ENCODE data around the gene KIAA1614.
"Not testable (repeated sequence)": the region's sequence is repeated elsewhere in the genome, so short reads cannot be mapped to it uniquely, and the experiment has no call there.

The KIAA1614 gene

DNA sequence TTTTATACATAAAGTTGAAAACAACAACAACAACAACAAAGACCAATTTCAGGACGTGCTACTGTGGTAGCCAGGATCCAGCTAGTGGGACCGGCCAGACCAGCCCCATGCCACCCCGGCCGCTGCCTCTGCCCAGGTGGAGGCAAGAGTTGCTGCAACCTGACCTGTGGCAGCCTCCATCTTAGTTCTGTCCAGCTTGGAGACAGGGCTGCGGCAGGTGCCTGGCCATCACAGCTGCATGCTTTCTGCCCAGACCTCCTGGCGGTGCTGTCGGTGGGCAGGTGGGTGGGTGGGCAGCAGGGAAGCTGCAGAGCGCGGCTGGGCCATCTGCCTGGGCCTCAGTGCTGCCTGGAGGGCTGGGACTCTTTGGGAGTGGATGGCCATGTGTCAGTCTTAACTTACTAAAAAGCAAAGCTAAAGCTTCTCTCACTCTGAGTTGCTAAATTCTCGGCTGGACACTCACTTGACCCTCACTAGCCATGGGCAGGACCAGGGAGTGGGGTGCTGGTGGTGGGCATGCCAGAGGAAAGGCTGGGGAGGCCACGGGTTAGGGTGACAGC, 38.6 kb downstream of the KIAA1614 start:
- intact Hi-C loops (cut with DNase I): no loop called here

DNA sequence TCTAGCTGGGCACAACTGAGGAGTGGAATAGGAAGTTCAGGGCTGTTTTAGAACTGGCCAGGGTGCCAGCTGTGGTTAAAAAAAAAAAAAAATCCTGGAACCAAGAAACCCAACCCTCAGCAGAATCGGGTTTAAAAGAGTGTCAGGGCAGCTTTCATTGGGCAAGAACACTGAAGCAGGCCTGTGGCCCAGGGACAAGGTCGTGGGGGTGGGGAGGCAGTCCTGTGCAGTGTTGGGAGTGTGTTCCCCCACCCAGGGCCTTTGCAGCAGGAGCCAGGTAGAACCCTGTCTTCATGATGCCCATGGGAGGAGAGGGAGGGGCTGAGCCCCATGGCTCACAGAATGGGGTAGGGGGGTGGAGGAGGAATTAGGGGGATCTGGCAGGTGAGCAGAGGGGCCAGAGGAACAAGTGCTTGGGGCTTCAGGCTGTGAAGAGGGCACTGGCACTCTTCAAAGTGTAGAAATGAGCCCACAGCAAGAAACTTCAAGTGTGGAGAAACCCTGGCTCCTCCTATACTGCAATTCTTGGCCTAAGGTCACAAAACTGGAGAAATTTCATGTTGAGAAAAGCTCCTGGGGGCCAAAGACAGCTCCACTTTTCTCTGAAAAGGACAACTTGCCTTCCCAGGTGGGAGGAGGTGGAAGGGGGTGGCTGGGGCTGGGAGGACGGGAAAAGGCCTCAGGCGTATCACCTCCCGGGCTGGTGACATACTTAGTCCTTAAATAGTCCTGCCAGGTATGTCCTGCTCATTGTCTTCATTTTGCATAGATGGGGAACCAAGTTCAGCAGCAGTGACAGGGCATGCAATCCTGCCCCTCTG, 39.3 kb downstream of the KIAA1614 start:
- DNase-seq: no peak
- intact Hi-C loops (cut with DNase I): no loop called here

More for the DNA sequence above, 38.6 kb downstream of the KIAA1614 start:
- DNase-seq: no peak

DNA sequence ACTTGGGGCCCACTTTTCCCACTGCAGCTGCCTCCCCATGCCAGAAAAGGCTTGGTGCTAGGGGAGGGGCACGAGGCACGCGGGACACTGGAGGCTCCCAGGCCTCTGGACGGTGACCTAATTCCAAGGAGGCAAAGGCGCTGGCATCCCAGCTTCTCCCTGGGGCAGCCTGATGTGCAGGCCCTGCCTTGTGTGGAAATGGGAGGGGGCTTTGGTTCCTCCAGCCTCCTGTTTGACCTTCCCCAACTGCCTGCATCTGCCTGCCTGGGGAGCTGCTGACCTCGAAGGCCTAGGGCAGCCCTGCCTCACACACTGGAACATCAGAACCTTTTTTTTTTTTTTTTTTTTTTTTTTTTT, 39.9 kb downstream of the KIAA1614 start:
- intact Hi-C loops (cut with DNase I): no loop called here
- no peak for DNase-seq

DNA sequence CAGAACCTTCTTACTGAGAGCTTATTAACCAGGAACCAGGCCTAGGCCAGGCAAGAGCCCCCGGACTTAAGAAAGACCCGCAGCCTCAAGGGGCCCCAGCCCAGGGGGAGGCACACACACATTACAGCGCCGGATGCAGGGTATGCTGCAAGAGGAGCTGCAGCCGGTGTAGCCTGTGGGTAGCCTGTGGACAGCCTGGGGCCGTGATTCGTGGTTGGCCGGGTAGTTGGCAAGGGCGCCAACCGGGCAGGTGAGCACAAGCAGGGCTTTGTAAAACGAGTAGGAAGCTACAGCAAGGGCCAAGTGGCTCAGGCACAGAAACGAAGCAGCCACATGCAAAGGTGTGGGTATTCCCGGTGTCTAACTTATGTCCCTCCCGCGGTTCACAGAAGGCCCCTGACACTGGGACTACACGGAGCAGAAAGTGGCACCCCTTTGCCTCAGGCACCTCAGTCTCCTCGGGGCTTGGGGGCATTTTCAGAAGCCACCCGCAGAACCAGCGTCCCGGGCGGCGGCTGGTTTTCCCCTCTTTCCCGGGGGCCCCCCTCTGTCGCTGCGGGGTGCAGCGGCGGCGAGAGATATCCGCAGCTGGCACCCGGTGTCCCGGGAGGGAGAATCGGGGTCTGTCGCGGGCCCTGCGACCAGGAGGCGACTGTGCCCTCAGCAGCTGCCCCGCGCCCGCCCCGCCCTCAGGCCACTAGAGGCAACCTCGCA, 40.8 kb downstream of the KIAA1614 start:
- intact Hi-C loops (cut with DNase I): no loop called here
- DNase-seq: peak in 3 of 42 donors; percentile 18 to 19 (median 19)

DNA sequence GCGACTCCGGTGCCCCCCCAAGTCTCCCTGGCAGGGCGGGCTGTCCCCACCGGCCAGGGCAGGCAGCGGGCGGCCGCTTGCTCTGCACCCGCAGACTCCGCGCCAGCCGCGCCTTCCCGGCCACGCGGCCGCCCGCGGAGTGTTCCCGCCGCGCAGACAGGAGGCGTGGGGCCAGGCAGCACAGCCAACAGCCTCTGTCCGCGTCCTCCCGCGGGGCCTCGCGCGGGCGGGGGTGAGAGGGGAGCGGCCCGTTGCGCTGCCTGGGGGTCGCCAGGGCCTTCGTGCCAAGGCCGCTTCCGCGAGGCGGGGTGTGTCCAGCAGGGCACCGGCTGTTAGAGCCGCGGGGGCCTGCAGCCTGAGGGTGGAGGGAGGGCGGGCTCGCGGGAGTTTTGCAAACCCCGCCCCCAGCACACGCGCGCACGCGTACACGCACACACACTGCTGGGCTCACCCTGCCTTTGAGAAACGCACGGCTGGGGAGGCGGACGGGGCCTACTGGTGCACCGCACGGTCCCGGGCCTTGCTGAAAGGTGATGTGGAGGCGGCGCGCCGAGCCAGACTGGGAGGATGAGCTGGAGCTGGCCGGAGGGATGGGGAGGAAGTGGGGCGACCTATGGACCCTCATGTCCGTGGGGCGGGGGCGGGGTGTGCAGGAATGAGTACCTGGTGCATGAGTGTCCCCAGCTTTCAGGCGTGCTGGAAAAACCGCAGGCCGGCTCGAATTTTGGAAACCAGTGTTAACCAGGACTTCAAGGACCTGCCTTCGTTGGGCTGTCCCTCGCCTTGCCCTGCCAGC, 41.5 kb downstream of the KIAA1614 start:
- peak; percentile 44 to 90 (median 80) for DNase-seq
- intact Hi-C loops (cut with DNase I): no loop called here

DNA sequence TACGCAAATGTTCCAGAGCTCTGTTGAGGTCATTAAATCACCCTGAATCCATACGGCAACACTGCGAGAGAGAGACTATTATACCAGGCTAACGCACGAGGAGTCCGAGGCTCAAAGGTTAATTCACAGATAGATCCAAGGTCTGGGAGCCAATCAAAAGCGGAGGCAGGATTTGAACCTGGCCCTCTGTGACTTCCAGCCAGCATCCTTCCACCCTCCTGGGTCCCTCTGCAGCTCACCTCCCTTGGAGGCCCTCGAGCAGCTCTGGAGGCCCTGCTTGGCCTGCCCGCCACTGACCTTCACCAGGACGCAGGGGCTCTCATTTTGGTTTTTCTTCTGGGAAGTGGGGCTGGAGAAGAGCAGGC, 42.1 kb downstream of the KIAA1614 start:
- DNase-seq: peak in 2 of 42 donors; percentile 7 to 25
- intact Hi-C loops (cut with DNase I): loop anchor here (5.0 kb wide), 1 partner anchor 68 kb away; the partner anchor contains the start of gene STX6

DNA sequence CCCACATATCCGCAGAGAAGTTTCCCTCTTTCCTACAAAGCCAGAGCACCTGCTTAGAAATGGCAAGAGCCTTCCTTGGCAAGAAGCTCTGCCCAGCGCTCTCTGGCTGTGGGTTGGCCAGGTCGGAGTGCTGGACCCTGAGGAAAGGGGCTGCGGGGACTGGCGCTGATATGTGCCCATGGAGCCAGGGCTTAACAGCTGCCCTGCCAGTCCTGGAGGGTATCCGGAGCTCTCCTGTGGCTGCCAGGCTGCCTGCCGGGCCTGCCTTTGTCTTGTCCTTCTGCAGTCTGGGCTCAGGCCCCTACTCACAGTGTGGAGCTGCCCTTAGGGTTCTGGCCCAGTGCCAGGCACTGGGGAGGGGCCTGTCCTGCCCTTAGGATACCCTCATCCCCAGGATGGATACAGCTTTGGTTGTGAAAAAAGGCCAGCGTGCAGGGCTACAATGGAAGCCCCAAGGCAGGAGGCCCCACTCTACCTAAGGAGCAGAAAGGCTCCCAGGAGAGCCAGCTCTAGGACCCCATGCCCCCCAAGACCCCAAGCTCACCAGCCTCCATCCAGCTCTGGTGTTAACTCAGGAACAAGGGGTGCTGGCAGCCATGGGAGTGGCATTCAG, 43.4 kb downstream of the KIAA1614 start:
- intact Hi-C loops (cut with DNase I): loop anchor here (5.0 kb wide), 1 partner anchor 66 kb away; the partner anchor contains the start of gene STX6
- peak in 6 of 42 donors; percentile 11 to 41 (median 29) for DNase-seq

DNA sequence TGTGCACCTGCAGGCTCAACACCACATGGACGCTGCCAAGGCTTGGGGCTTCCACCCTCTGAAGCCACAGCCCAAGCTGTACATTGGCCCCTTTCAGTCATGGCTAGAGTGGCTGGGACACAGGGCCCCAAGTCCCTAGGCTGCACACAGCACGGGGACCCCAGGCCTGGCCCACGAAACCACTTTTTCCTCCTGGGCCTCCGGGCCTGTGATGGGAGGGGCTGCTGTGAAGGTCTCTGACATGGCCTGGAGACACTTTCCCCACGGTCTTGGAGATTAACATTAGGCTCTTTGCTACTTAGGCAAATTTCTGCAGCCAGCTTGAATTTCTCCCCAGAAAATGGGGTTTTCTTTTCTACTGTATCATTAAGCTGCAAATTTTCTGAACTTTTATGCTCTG, 46.9 kb downstream of the KIAA1614 start:
- intact Hi-C loops (cut with DNase I): loop anchor here (5.0 kb wide), 1 partner anchor 63 kb away; the partner anchor contains the start of gene STX6
- DNase-seq: not testable (repeated sequence)

DNA sequence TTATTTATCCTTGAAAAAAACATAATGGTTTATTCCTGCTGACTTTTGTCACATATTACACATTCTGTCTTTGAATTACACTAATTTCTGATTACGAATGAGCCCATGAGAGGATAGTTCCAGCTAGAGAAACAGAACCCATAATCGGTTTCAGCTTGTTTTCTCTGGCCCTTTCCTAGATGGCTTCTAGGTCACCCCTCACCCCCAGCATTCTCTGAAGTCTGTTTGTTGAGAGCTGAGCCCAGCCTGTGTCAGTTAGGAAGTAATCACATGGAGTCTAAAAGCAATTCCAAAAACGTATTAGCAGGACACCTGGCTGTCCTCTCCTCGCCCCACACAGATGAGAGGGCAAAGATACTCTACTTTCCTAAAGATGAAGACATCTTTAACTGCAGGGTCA, 48.9 kb downstream of the KIAA1614 start:
- intact Hi-C loops (cut with DNase I): no loop called here

DNA sequence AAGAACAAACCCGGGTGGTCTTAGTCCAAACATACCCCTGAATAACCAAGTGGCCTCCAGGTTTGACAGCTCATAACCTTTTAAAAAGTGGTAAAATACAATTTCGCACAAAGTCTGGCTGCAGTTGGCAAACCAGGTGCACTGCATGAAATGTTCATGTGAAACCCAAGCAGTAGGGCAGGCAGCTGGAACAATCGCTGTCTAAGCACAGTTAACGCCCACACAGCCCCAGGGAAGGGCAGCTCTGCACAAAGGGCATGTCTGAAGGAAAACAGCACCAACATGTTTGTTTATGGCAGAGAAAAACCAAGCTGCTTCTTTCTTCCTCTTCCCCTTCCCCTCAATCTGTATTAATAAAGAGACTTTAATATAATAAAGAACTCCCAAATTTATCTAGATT, 49.5 kb downstream of the KIAA1614 start:
- intact Hi-C loops (cut with DNase I): no loop called here
- DNase-seq: peak in 7 of 42 donors; percentile 27 to 48 (median 31)

More for the DNA sequence above, 48.9 kb downstream of the KIAA1614 start:
- no peak for DNase-seq

DNA sequence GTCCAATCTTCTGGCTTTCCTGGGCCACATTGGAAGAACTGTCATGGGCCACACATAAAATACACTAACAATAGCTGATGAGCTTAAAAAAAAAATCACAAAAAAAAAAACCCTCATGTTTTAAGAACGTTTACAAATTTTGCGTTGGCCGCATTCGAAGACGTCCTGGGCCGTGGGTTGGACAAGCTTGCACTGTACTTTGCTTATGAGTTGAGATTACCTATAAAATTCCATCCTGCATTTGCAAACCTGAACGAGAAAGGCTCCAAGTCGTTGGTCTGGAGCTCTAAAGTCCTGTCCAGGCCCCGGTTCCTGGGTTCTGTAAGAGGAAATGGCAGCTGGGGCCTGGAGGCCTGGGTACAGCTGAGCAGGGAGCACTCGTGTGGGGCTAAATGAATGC, 51.4 kb downstream of the KIAA1614 start:
- no peak for DNase-seq
- intact Hi-C loops (cut with DNase I): no loop called here

DNA sequence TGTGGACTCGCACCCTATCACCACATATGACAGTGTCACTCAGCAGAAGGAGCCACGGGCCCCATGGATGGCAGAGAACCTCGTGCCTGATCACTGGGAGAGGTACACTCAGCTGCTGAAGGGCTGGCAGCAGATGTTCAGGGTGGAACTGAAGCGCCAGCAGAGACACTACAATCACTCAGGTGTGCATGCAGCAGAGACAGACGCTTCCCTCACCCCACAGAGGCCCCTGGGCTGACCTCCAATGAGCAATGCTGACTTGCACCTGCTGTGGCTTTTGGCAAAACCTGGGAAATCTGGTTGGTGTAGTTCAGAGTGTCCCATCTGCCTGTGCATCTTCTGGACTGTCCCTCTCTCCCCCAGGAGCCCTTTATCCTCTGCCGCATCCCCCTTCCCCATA, 51.9 kb downstream of the KIAA1614 start:
- DNase-seq: no peak
- intact Hi-C loops (cut with DNase I): no loop called here

DNA sequence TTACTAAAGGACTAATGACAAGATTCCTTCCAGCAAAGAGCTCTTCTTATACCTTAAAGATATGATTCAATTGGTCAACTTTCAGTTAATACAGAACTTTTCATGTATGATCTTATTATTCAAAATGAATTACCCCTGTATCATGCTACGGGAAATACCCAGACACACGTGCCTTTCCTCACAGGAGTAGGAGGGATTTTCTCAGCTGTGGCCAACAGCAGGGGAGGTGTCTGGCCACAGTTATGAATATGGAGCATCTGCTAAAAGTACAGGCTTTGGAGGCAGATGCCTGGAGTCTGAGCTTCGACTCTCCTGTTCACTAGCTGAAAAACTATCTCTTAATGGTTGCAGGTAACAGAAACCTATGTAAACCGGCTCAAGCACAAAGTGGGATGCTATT, 53.6 kb downstream of the KIAA1614 start:
- DNase-seq: no peak
- intact Hi-C loops (cut with DNase I): no loop called here

DNA sequence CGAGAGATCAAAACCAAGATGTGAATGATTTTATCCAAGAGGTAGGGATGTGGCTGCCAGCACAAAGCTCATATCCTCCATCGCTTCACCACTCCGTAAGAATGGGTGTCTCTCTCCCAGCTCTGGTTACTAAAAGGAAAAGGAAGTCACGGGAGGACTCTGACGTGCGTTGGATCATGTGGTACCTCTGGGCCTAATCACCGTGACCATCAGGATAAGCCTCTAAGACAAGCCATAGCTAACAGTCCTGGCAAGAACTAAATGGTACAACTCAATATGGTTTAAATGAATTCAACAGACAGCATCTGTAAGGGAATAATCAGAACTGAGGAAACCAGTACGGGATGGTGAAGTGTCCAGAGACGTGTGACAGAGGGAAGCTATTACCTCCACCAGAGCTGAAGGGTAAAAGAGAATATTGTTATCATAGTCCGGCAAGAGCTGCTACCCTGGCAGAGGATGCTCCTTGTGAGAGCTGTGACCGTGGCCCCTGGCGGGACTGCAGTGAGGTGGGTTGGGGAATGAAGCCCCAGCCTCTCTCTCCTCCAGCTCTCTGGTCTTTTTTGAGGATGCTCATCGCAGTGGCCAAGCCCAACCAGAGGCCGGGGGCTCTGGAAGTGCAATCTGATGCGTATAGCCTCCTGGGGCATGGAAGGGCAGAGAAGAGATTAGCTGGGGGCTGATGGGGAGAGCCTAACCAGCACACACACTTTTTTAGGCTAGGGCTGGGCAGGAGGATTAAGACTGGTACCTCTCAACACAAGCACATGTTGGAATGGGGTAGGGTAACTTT, 54.2 kb downstream of the KIAA1614 start:
- intact Hi-C loops (cut with DNase I): no loop called here
- no peak for DNase-seq

DNA sequence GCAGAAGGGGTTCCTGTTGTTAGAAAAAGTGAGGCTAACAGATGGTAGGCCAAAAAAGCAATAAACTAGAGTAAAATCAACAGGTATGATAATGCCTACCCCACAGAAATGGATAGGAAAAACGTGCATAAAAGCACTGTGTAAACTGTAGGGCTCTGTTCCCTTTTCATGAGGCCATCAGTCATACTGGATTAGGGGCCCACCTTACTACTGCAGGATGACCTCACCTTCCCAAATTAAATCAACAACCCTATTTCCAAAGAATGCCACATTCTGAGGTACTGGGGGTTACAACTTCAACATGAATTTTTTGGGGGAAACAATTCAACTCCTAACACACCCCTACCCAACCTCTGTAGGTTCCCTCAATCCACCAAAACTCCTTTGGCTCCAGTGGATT, 54.9 kb downstream of the KIAA1614 start:
- intact Hi-C loops (cut with DNase I): no loop called here

DNA sequence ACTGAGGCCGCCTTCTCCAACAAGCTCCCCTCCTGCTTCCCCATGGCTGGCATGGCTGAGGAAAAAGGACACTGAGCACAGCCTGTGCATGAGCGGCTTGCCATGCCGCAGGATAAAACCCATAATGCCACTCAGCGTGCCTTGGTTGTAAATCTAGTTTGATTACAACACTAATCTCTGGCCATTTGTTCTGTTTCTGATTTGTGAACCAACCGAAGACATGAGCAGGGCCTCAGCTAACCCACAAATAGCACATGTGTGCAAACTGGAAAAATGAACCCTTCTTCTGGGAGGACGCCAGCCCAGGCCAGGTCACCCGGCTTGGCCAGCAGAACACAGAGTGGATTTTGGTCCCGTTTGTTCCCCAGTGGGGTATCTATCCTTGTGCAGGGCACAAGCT, 56.1 kb downstream of the KIAA1614 start:
- intact Hi-C loops (cut with DNase I); DNase-seq: not testable (repeated sequence)

More for the DNA sequence above, 54.9 kb downstream of the KIAA1614 start:
- no peak for DNase-seq

DNA sequence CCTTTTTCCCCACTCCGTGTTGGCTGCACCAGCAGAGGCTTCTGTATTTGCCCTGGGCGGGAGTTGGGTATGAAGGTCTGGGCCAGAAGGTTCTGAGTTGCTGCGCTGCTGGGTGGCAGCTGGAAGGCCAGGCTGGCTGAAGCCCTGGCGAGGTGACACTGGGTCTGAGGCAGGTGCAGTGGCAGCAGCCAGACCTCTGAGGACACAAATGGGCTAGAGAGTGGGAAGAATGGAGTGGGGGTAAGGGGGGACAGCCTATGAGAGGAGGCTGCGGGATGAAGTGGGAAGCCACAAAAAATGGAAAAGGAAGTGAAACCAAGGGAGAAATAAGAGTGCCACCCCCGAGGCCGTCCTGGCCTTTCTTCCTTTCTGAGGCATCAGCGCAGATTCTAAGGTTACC, 56.7 kb downstream of the KIAA1614 start:
- no peak for DNase-seq
- intact Hi-C loops (cut with DNase I): no loop called here

Measured in head of caudate nucleus (tissue), 42 donors.